ENCODE results near the gene MMP28. TPM values are rescaled to one million over a fixed set of nuclear protein-coding genes. Genes with fewer than 3 reads are reported as not detected.

The MMP28 gene
- total RNA-seq = 33.4 TPM

GRCh38 chr17:35795007-35795870, at the start of gene MMP28:
Gene MMP28 (minus strand): TSS chr17:35795641. CDS start chr17:35795377, 264 bp downstream.
- DNase-seq (ENCODE audit: low read depth in 2 of 3, low spot score in 2 of 3) = peak in 2 of 3 donors; percentile 34 to 39

- no peak for DNase-seq (ENCODE audit: low read depth in 2 of 3, low spot score in 2 of 3)
Observed at GRCh38 chr17:35844547-35844946, 49.1 kb upstream of the MMP28 start.

- no peak for DNase-seq (ENCODE audit: low read depth in 2 of 3, low spot score in 2 of 3)
Observed at GRCh38 chr17:35843698-35844097, 48.3 kb upstream of the MMP28 start.

- DNase-seq (ENCODE audit: low read depth in 2 of 3, low spot score in 2 of 3) = no peak
Observed at GRCh38 chr17:35842239-35842638, 46.8 kb upstream of the MMP28 start.

GRCh38 chr17:35841505-35841904, 46.1 kb upstream of the MMP28 start:
- no peak for DNase-seq (ENCODE audit: low read depth in 2 of 3, low spot score in 2 of 3)

GRCh38 chr17:35841101-35841500, 45.7 kb upstream of the MMP28 start:
- no peak for DNase-seq (ENCODE audit: low read depth in 2 of 3, low spot score in 2 of 3)

- no peak for DNase-seq (ENCODE audit: low read depth in 2 of 3, low spot score in 2 of 3)
Observed at GRCh38 chr17:35825206-35825605, 29.8 kb upstream of the MMP28 start.

GRCh38 chr17:35821308-35821707, 25.9 kb upstream of the MMP28 start:
- DNase-seq (ENCODE audit: low read depth in 2 of 3, low spot score in 2 of 3) = no peak

- DNase-seq (ENCODE audit: low read depth in 2 of 3, low spot score in 2 of 3) = peak in 1 of 3 donors; percentile 18
Observed at GRCh38 chr17:35819455-35819854, 24.0 kb upstream of the MMP28 start.

- DNase-seq (ENCODE audit: low read depth in 2 of 3, low spot score in 2 of 3) = no peak
Observed at GRCh38 chr17:35817196-35817595, 21.8 kb upstream of the MMP28 start.

GRCh38 chr17:35816723-35817122, 21.3 kb upstream of the MMP28 start:
- no peak for DNase-seq (ENCODE audit: low read depth in 2 of 3, low spot score in 2 of 3)

- no peak for DNase-seq (ENCODE audit: low read depth in 2 of 3, low spot score in 2 of 3)
Observed at GRCh38 chr17:35812456-35812855, 17.0 kb upstream of the MMP28 start.

GRCh38 chr17:35811759-35812158, 16.3 kb upstream of the MMP28 start:
- no peak for DNase-seq (ENCODE audit: low read depth in 2 of 3, low spot score in 2 of 3)

GRCh38 chr17:35809855-35810461, 14.5 kb upstream of the MMP28 start:
- DNase-seq (ENCODE audit: low read depth in 2 of 3, low spot score in 2 of 3) = no peak

- peak; percentile 84 to 99 (median 98) for DNase-seq (ENCODE audit: low read depth in 2 of 3, low spot score in 2 of 3)
Observed at GRCh38 chr17:35808962-35809854, 13.8 kb upstream of the MMP28 start, which contains the start of gene TAF15. Gene TAF15 (plus strand): TSS chr17:35809484. CDS start chr17:35809570, 86 bp downstream.

- no peak for DNase-seq (ENCODE audit: low read depth in 2 of 3, low spot score in 2 of 3)
Observed at GRCh38 chr17:35808240-35808961, 13.0 kb upstream of the MMP28 start.

GRCh38 chr17:35807371-35808144, 12.1 kb upstream of the MMP28 start:
- DNase-seq (ENCODE audit: low read depth in 2 of 3, low spot score in 2 of 3) = no peak

GRCh38 chr17:35804658-35805192, 9.3 kb upstream of the MMP28 start:
- DNase-seq (ENCODE audit: low read depth in 2 of 3, low spot score in 2 of 3) = peak in 2 of 3 donors; percentile 86 to 93

GRCh38 chr17:35801583-35802224, 6.3 kb upstream of the MMP28 start:
- peak in 2 of 3 donors; percentile 98 to 100 for DNase-seq (ENCODE audit: low read depth in 2 of 3, low spot score in 2 of 3)
